ENCODE results near the gene CD47. TPM values are rescaled to one million over a fixed set of nuclear protein-coding genes. Genes with fewer than 3 reads are reported as not detected.

Gene CD47
- total RNA-seq, 5 donors from 2014 or later (not counting 1 experiment from before 2014, with no cell fraction given), result 154 to 186 (median 161) TPM

GRCh38 chr3:108085370-108085769, 5.5 kb downstream of the CD47 start:
- peaks cover 20 to 72% of the 10 kb centered on the region in 2 experiments for H3K4me1 ChIP-seq (ENCODE audit: control insufficient read depth in 1 of 2, extremely low read depth in 1 of 2, insufficient read depth in 2 of 2, low read length in 2 of 2)
- ChIA-PET CTCF (interaction anchor here (0.5 to 1.3 kb wide), 6 partner anchors 10 to 1550 kb away, joined by 3 to 6 read pairs (median 4); no protein-coding TSS in a partner anchor), POLR2A (interaction anchor here (0.7 kb wide), 2 partner anchors 12 to 236 kb away, joined by 4 to 6 read pairs; no protein-coding TSS in a partner anchor)
- Mint-ChIP-seq H3K27me3 (no peaks in the 10 kb centered on the region), H3K4me1 (peaks cover 0 to 2% (median 2%) of the 10 kb centered on the region in 3 donors), H3K9me3 (no peaks in the 10 kb centered on the region), H3K27ac (no peak overlapping the region), H3K36me3 (peaks cover 4% of the 10 kb centered on the region), H3K4me3 (no peak overlapping the region)
- ATAC-seq (replicated peaks in 1 of 4), result no peak
- H3K27me3 ChIP-seq (replicated peaks in 1 of 2; ENCODE audit: control insufficient read depth in 2 of 2, extremely low read depth in 1 of 2, insufficient read depth in 2 of 2, low read length in 1 of 2), result no peaks in the 10 kb centered on the region
- H3K9me3 ChIP-seq, result no peaks in the 10 kb centered on the region
- no peak overlapping the region for H3K27ac ChIP-seq (ENCODE audit: low read length)
- H3K36me3 ChIP-seq (ENCODE audit: control insufficient read depth in 2 of 2, extremely low read depth in 1 of 2, insufficient read depth in 1 of 2, low read length in 1 of 2), result peaks cover 0 to 13% of the 10 kb centered on the region in 2 donors
- H3K4me3 ChIP-seq (ENCODE audit: control insufficient read depth in 1 of 2, extremely low read depth in 1 of 2, low read length in 1 of 2), result no peak overlapping the region
- no peak for DNase-seq

- CTCF ChIA-PET, result interaction anchor here in 1 of 2 donors (1.5 kb wide), 1 partner anchor 12 kb away, joined by 4 read pairs; no protein-coding TSS in a partner anchor
These were observed 11.0 kb downstream of the CD47 start for GRCh38 chr3:108079877-108080276.

DNA sequence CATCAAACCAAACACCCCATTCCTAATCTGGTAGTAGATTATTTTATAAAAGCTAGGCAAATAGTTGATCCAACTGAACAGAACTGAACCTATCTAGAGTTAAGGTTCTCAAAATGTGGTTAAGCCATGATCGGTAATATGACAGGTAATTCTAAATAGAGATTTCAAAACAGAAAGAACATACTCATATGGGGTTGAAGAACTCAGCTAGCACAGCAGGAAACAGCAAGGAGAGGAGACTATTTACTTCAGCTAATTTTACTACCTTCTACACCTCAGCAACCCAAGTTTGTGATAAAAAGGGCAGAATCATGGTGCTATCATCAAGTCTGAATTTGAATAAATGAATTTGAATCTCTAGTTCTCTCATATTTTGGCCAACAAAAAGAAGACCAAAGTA, 11.8 kb downstream of the CD47 start:
- Mint-ChIP-seq H3K4me1 (peaks cover 22 to 50% (median 32%) of the 10 kb centered on the region in 3 donors), H3K36me3 (peaks cover 42% of the 10 kb centered on the region), H3K27ac (peak overlapping the region; percentile 2 to 74), H3K4me3 (peak overlapping the region in 1 of 3 donors; percentile 55), H3K27me3 (no peaks in the 10 kb centered on the region), H3K9me3 (no peaks in the 10 kb centered on the region)
- ChIA-PET POLR2A (interaction anchor here (0.5 to 2.1 kb wide), 2 partner anchors 11 kb away, joined by 8 to 12 read pairs; no protein-coding TSS in a partner anchor), CTCF (interaction anchor here in 1 of 2 donors (1.0 kb wide), 1 partner anchor 14 kb away, joined by 3 read pairs; no protein-coding TSS in a partner anchor)
- Histone ChIP-seq H3K4me3 (ENCODE audit: control insufficient read depth in 1 of 2, extremely low read depth in 1 of 2, low read length in 1 of 2) (no peak overlapping the region), H3K27me3 (replicated peaks in 1 of 2; ENCODE audit: control insufficient read depth in 2 of 2, extremely low read depth in 1 of 2, insufficient read depth in 2 of 2, low read length in 1 of 2) (no peaks in the 10 kb centered on the region), H3K4me1 (ENCODE audit: control insufficient read depth in 1 of 2, extremely low read depth in 1 of 2, insufficient read depth in 2 of 2, low read length in 2 of 2) (peaks cover 10 to 43% of the 10 kb centered on the region in 2 experiments), H3K9me3 (no peaks in the 10 kb centered on the region), H3K27ac (ENCODE audit: low read length) (no peak overlapping the region), H3K36me3 (ENCODE audit: control insufficient read depth in 2 of 2, extremely low read depth in 1 of 2, insufficient read depth in 1 of 2, low read length in 1 of 2) (peaks cover 0 to 40% of the 10 kb centered on the region in 2 donors)
- whole genome bisulfite sequencing (ENCODE audit: insufficient coverage), result no CpG with 5 or more reads among the region's 1 CpG
- DNase-seq, result no peak
- ATAC-seq (replicated peaks in 1 of 4), result no peak

More at GRCh38 chr3:108079877-108080276, 11.0 kb downstream of the CD47 start:
- Histone ChIP-seq H3K9me3 (no peaks in the 10 kb centered on the region), H3K36me3 (ENCODE audit: control insufficient read depth in 2 of 2, extremely low read depth in 1 of 2, insufficient read depth in 1 of 2, low read length in 1 of 2) (peaks cover 0 to 41% of the 10 kb centered on the region in 2 donors), H3K4me1 (ENCODE audit: control insufficient read depth in 1 of 2, extremely low read depth in 1 of 2, insufficient read depth in 2 of 2, low read length in 2 of 2) (peaks cover 13 to 51% of the 10 kb centered on the region in 2 experiments), H3K27ac (ENCODE audit: low read length) (peak overlapping the region; percentile 11), H3K27me3 (replicated peaks in 1 of 2; ENCODE audit: control insufficient read depth in 2 of 2, extremely low read depth in 1 of 2, insufficient read depth in 2 of 2, low read length in 1 of 2) (no peaks in the 10 kb centered on the region), H3K4me3 (ENCODE audit: control insufficient read depth in 1 of 2, extremely low read depth in 1 of 2, low read length in 1 of 2) (no peak overlapping the region)
- peak in 1 of 35 experiments; percentile 32 for DNase-seq
- no peaks in the 10 kb centered on the region for H3K27me3 Mint-ChIP-seq
- peak overlapping the region; percentile 17 to 53 for H3K27ac Mint-ChIP-seq
- peaks cover 38% of the 10 kb centered on the region for H3K36me3 Mint-ChIP-seq
- peak overlapping the region; percentile 25 to 55 (median 32) for H3K4me3 Mint-ChIP-seq
- POLR2A ChIA-PET, result interaction anchor here (0.6 to 1.3 kb wide), 5 partner anchors 10 to 380 kb away, joined by 3 to 10 read pairs (median 4); no protein-coding TSS in a partner anchor
- H3K4me1 Mint-ChIP-seq, result peaks cover 16 to 42% (median 28%) of the 10 kb centered on the region in 3 donors
- ATAC-seq (replicated peaks in 1 of 4), result peak in 2 of 4 experiments; percentile 47 to 75
- no CpG with 5 or more reads among the region's 5 CpGs for WGBS (ENCODE audit: insufficient coverage)
- no peaks in the 10 kb centered on the region for H3K9me3 Mint-ChIP-seq

DNA sequence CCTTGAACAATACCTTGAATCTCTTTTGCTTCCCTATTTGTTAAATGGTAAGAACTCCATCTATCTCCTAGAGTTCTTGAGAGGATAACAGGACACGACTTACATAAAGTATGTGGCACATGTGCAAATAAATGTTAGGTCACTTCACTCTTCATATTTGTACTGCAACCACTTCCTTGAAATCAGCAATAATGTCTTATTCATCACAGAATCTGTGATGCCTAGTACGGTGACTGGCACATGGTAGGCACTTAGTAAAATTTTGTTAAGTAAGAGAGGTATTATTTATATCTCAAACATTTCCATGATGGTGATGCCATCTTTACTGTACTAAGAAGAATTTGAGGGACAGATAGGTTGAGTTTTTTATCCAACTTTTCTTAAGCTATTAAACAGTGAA, 14.3 kb downstream of the CD47 start:
- H3K4me3 ChIP-seq (ENCODE audit: control insufficient read depth in 1 of 2, extremely low read depth in 1 of 2, low read length in 1 of 2), result no peak overlapping the region
- ChIA-PET POLR2A (no interaction called here), CTCF (interaction anchor here in 1 of 2 donors (0.5 to 0.8 kb wide), 2 partner anchors 18 to 61 kb away, joined by 3 read pairs; no protein-coding TSS in a partner anchor)
- no peaks in the 10 kb centered on the region for H3K9me3 ChIP-seq
- H3K9me3 Mint-ChIP-seq, result no peaks in the 10 kb centered on the region
- H3K4me1 ChIP-seq (ENCODE audit: control insufficient read depth in 1 of 2, extremely low read depth in 1 of 2, insufficient read depth in 2 of 2, low read length in 2 of 2), result peaks cover 12 to 33% of the 10 kb centered on the region in 2 experiments
- peaks cover 47 to 73% (median 56%) of the 10 kb centered on the region in 3 donors for H3K4me1 Mint-ChIP-seq
- H3K27ac ChIP-seq (ENCODE audit: low read length), result no peak overlapping the region
- ATAC-seq (replicated peaks in 1 of 4) (no peak), DNase-seq (no peak)
- peaks cover 54% of the 10 kb centered on the region for H3K36me3 Mint-ChIP-seq
- H3K27me3 ChIP-seq (replicated peaks in 1 of 2; ENCODE audit: control insufficient read depth in 2 of 2, extremely low read depth in 1 of 2, insufficient read depth in 2 of 2, low read length in 1 of 2), result no peaks in the 10 kb centered on the region
- H3K36me3 ChIP-seq (ENCODE audit: control insufficient read depth in 2 of 2, extremely low read depth in 1 of 2, insufficient read depth in 1 of 2, low read length in 1 of 2), result peaks cover 0 to 46% of the 10 kb centered on the region in 2 donors
- no CpG with 5 or more reads among the region's 2 CpGs for WGBS (ENCODE audit: insufficient coverage)
- H3K27me3 Mint-ChIP-seq, result no peaks in the 10 kb centered on the region
- no peak overlapping the region for H3K4me3 Mint-ChIP-seq
- H3K27ac Mint-ChIP-seq, result no peak overlapping the region

DNA sequence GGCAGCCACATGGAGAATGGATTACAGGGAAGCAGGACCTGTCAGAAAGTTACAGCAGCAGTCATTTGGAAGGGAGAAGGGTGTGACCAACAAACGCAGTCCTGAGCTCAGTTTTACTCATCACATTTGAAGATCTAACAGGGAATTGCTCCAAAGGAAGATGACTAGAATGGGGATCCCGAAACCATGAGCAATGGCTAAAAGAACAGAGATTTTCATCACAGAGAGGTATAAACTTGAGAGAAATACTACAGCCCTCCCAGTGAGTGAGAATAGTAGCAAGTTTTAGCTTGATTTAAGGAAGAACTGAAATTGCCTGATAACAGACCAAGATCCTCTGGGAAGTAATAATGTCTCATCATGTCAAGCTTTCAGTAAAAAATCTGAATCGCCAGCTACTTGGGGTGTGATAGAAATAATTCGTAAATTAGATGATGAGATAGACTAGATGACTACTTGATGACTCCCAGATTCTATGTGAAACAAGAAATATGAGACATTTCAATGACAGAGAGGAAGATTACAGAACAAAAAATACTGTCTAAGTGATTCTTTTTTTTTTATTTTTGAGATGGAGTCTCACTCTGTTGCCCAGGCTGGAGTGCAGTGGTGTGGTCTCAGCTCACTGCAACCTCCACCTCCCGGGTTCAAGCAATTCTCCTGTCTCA, 16.9 kb downstream of the CD47 start:
- H3K9me3 Mint-ChIP-seq, result no peaks in the 10 kb centered on the region
- no peak for ATAC-seq (replicated peaks in 1 of 4)
- H3K9me3 ChIP-seq, result no peaks in the 10 kb centered on the region
- 86% methylated on average over 2 of the region's 5 CpGs for WGBS (ENCODE audit: insufficient coverage)
- H3K27ac ChIP-seq (ENCODE audit: low read length), result no peak overlapping the region
- H3K4me3 ChIP-seq (ENCODE audit: control insufficient read depth in 1 of 2, extremely low read depth in 1 of 2, low read length in 1 of 2), result no peak overlapping the region
- H3K27me3 Mint-ChIP-seq, result no peaks in the 10 kb centered on the region
- H3K4me1 Mint-ChIP-seq, result peaks cover 72 to 93% (median 77%) of the 10 kb centered on the region in 3 donors
- peaks cover 15 to 28% of the 10 kb centered on the region in 2 experiments for H3K4me1 ChIP-seq (ENCODE audit: control insufficient read depth in 1 of 2, extremely low read depth in 1 of 2, insufficient read depth in 2 of 2, low read length in 2 of 2)
- peaks cover 58% of the 10 kb centered on the region for H3K36me3 Mint-ChIP-seq
- H3K27me3 ChIP-seq (replicated peaks in 1 of 2; ENCODE audit: control insufficient read depth in 2 of 2, extremely low read depth in 1 of 2, insufficient read depth in 2 of 2, low read length in 1 of 2), result no peaks in the 10 kb centered on the region
- H3K36me3 ChIP-seq (ENCODE audit: control insufficient read depth in 2 of 2, extremely low read depth in 1 of 2, insufficient read depth in 1 of 2, low read length in 1 of 2), result peaks cover 0 to 53% of the 10 kb centered on the region in 2 donors
- H3K27ac Mint-ChIP-seq, result peak overlapping the region; percentile 42 to 65
- DNase-seq, result no peak
- peak overlapping the region in 1 of 3 donors; percentile 48 for H3K4me3 Mint-ChIP-seq
- POLR2A ChIA-PET, result interaction anchor here (0.5 to 0.7 kb wide), 7 partner anchors 12 to 230 kb away, joined by 3 to 12 read pairs (median 4); no protein-coding TSS in a partner anchor
- CTCF ChIA-PET, result interaction anchor here in 1 of 2 donors (0.5 to 1.5 kb wide), 4 partner anchors 16 to 146 kb away, joined by 3 to 10 read pairs (median 4); no protein-coding TSS in a partner anchor

GRCh38 chr3:108071368-108071767, 19.5 kb downstream of the CD47 start:
- Histone ChIP-seq H3K27me3 (replicated peaks in 1 of 2; ENCODE audit: control insufficient read depth in 2 of 2, extremely low read depth in 1 of 2, insufficient read depth in 2 of 2, low read length in 1 of 2) (no peaks in the 10 kb centered on the region), H3K9me3 (no peaks in the 10 kb centered on the region), H3K4me3 (ENCODE audit: control insufficient read depth in 1 of 2, extremely low read depth in 1 of 2, low read length in 1 of 2) (no peak overlapping the region), H3K4me1 (ENCODE audit: control insufficient read depth in 1 of 2, extremely low read depth in 1 of 2, insufficient read depth in 2 of 2, low read length in 2 of 2) (peaks cover 15 to 30% of the 10 kb centered on the region in 2 experiments), H3K27ac (ENCODE audit: low read length) (peak overlapping the region; percentile 30), H3K36me3 (ENCODE audit: control insufficient read depth in 2 of 2, extremely low read depth in 1 of 2, insufficient read depth in 1 of 2, low read length in 1 of 2) (peaks cover 3 to 48% of the 10 kb centered on the region in 2 donors)
- Mint-ChIP-seq H3K4me1 (peaks cover 84 to 91% (median 89%) of the 10 kb centered on the region in 3 donors), H3K27me3 (no peaks in the 10 kb centered on the region), H3K9me3 (no peaks in the 10 kb centered on the region), H3K36me3 (peaks cover 50% of the 10 kb centered on the region), H3K4me3 (no peak overlapping the region), H3K27ac (peak overlapping the region; percentile 56 to 74)
- WGBS (ENCODE audit: insufficient coverage), result no CpG with 5 or more reads among the region's 3 CpGs
- DNase-seq (peak in 3 of 35 experiments; percentile 14 to 25 (median 20)), ATAC-seq (replicated peaks in 1 of 4) (peak in 2 of 4 experiments; percentile 26 to 43)
- ChIA-PET CTCF (interaction anchor here in 1 of 2 donors (1.3 kb wide), 1 partner anchor 15 kb away, joined by 6 read pairs; no protein-coding TSS in a partner anchor), POLR2A (interaction anchor here in 1 of 2 donors (1.2 kb wide), 1 partner anchor 12 kb away, joined by 4 read pairs; no protein-coding TSS in a partner anchor)
